Inflammatory macrophage treated with lipopolysaccharide for 4 hours (primary cell): ENCODE measurements around the gene SLC37A4.
"Not testable (repeated sequence)": the region's sequence is repeated elsewhere in the genome, so short reads cannot be mapped to it uniquely, and the experiment has no call there.

ENCODE experiments used
- DNase-seq: peaks from one replicate; pipeline ENCODE4 v3.0.0-alpha.2; 2020

SLC37A4 gene

GRCh38 chr11:119016216-119017009 lies 14.3 kb downstream of the SLC37A4 start:
- DNase-seq: no peak

- DNase-seq: no peak
Measured at GRCh38 chr11:119015054-119015611, 15.5 kb downstream of the SLC37A4 start.

- no peak for DNase-seq
Measured at GRCh38 chr11:119014209-119014924, 16.3 kb downstream of the SLC37A4 start.

- no peak for DNase-seq
Measured at GRCh38 chr11:119012629-119013170, 18.0 kb downstream of the SLC37A4 start.

- DNase-seq: no peak
Measured at GRCh38 chr11:119011476-119012053, 19.1 kb downstream of the SLC37A4 start.

GRCh38 chr11:119006656-119007055 lies 24.0 kb downstream of the SLC37A4 start:
- DNase-seq: peak; percentile 37

GRCh38 chr11:119000906-119001305 lies 29.8 kb downstream of the SLC37A4 start:
- no peak for DNase-seq

- DNase-seq: no peak
Measured at GRCh38 chr11:118998822-118999221, 31.9 kb downstream of the SLC37A4 start.

GRCh38 chr11:118998388-118998717 lies 32.3 kb downstream of the SLC37A4 start:
- DNase-seq: no peak

- peak; percentile 96 for DNase-seq
Measured at GRCh38 chr11:118997627-118998387, 32.9 kb downstream of the SLC37A4 start, which contains the start of gene CENATAC. Gene CENATAC (plus strand): TSS chr11:118998138. CDS start chr11:118998198, 60 bp downstream.

- peak; percentile 63 for DNase-seq
Measured at GRCh38 chr11:118996926-118997626, 33.6 kb downstream of the SLC37A4 start.

GRCh38 chr11:118991486-118992038 lies 39.1 kb downstream of the SLC37A4 start:
- not testable (repeated sequence) for DNase-seq

GRCh38 chr11:118988280-118988679 lies 42.4 kb downstream of the SLC37A4 start:
- no peak for DNase-seq

GRCh38 chr11:118984825-118985224 lies 45.9 kb downstream of the SLC37A4 start:
- DNase-seq: no peak

GRCh38 chr11:118984337-118984736 lies 46.3 kb downstream of the SLC37A4 start:
- not testable (repeated sequence) for DNase-seq

GRCh38 chr11:118980191-118980881 lies 50.3 kb downstream of the SLC37A4 start:
- peak; percentile 50 for DNase-seq

GRCh38 chr11:118979434-118979833 lies 51.2 kb downstream of the SLC37A4 start:
- no peak for DNase-seq

GRCh38 chr11:118975771-118976709 lies 54.6 kb downstream of the SLC37A4 start:
- DNase-seq: no peak
